ENCODE data around the gene TOP3B.

TOP3B gene

GRCh38 chr22:21952586-21953571 is 29.7 kb downstream of the TOP3B start, which contains the start of gene PPM1F:
PPM1F (minus strand) TSS chr22:21952848; CDS start chr22:21946048, 6,800 bp downstream.
- ChIA-PET CTCF (interaction anchor here (0.6 to 8.5 kb wide), 31 partner anchors 9 to 310 kb away, joined by 3 to 130 read pairs (median 4); no protein-coding TSS in a partner anchor), POLR2A (no interaction called here)
- DNase-seq (ENCODE audit: extremely low spot score), result peak; percentile 98
- TF ChIP-seq CTCF (IDR thresholded peaks at IDR 0.05; ENCODE audit: control extremely low read depth, extremely low read depth, low read depth, missing control alignments), result peak; percentile 91

GRCh38 chr22:21951931-21952465 is 30.6 kb downstream of the TOP3B start:
- CTCF ChIA-PET, result interaction anchor here (0.6 to 8.5 kb wide), 31 partner anchors 8 to 309 kb away, joined by 3 to 130 read pairs (median 4); no protein-coding TSS in a partner anchor
- DNase-seq (ENCODE audit: extremely low spot score), result no peak
- POLR2A ChIA-PET, result no interaction called here
- TF ChIP-seq CTCF (IDR thresholded peaks at IDR 0.05; ENCODE audit: control extremely low read depth, extremely low read depth, low read depth, missing control alignments), result no peak

- CTCF ChIA-PET, result interaction anchor here (2.0 to 8.5 kb wide), 2 partner anchors 12 to 27 kb away, joined by 5 to 130 read pairs; no protein-coding TSS in a partner anchor
- POLR2A ChIA-PET, result no interaction called here
- DNase-seq (ENCODE audit: extremely low spot score), result no peak
Measured at GRCh38 chr22:21951062-21951461, 31.5 kb downstream of the TOP3B start.

GRCh38 chr22:21949948-21950347 is 32.6 kb downstream of the TOP3B start:
- POLR2A ChIA-PET, result interaction anchor here (0.6 kb wide), 1 partner anchor 23 kb away, joined by 3 read pairs; no protein-coding TSS in a partner anchor
- DNase-seq (ENCODE audit: extremely low spot score), result no peak
- no peak for TF ChIP-seq CTCF (IDR thresholded peaks at IDR 0.05; ENCODE audit: control extremely low read depth, extremely low read depth, low read depth, missing control alignments)
- CTCF ChIA-PET, result interaction anchor here (3.2 to 8.5 kb wide), 2 partner anchors 11 to 23 kb away, joined by 11 to 130 read pairs; no protein-coding TSS in a partner anchor

More at GRCh38 chr22:21951062-21951461, 31.5 kb downstream of the TOP3B start:
- no peak for TF ChIP-seq CTCF (IDR thresholded peaks at IDR 0.05; ENCODE audit: control extremely low read depth, extremely low read depth, low read depth, missing control alignments)

DNA sequence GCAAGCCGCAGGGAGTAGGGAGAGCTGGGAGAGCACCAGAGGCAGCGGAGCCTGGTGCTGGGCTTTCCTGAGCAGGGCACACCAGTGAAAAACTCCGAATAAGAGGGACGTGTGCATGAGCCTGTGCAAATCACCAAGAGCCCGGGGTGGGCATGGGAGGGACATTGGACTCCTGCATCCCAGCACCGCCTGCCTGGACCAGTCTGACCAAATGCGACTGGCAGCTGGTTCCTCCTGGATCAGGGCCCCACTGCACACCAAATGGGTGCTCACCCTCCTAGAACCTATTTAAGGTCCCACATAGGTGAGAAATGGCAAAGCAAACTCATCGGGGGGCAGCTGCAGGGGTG is 33.0 kb downstream of the TOP3B start:
- POLR2A ChIA-PET, result interaction anchor here (0.6 kb wide), 1 partner anchor 30 kb away, joined by 9 read pairs; no protein-coding TSS in a partner anchor
- DNase-seq (ENCODE audit: extremely low spot score), result no peak
- CTCF ChIA-PET, result interaction anchor here (3.2 to 8.5 kb wide), 2 partner anchors 11 to 23 kb away, joined by 11 to 130 read pairs; no protein-coding TSS in a partner anchor
- TF ChIP-seq CTCF (IDR thresholded peaks at IDR 0.05; ENCODE audit: control extremely low read depth, extremely low read depth, low read depth, missing control alignments), result no peak

Data from GM10248 (cell line).